GM21619 (cell line): ENCODE results near the gene CNTN5.

Source experiments
- ATAC-seq: cut with Tn5 transposase; IDR thresholded peaks from one replicate; pipeline ENCODE4 v1.9.1; 2021; ENCODE audit not compliant: unreplicated experiment

CNTN5 gene

DNA sequence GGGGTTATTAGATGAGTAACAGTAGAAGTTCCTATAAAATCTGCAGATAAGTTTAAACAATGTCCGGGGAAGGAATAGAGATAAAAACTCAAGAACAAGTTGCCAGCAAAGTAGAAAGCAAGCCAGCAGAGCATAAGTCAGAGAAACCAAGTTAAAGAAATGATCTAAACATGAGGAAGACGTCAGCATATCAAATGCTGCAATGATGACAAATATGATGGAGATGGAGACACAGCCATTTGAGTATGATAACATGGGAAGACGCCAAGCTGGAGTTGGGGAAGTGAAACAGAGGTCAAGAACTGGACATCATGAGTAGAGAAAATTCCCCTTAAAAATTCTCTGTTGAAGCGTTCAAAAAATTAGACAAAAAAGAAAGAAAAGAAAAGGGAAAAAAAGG is 571.5 kb downstream of the CNTN5 start:
- ATAC-seq, result no peak

DNA sequence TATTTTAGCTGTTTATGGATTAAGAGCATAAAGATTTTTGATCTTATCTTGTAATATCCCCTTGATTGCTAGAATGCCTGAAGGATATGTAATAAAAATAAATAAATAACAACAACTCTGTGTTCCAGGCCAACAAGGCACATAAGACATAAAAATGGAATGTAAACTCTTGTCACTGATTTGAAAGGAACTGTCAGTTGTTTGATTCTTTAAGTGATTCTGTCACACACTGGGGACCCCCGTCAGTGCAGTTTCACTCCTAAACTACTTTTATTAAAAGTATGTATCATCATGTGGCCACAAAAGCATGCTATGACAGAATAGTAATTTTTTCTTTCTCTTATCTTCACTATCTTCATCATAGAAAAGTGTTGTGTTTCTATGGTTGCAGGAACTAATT is 572.4 kb downstream of the CNTN5 start:
- ATAC-seq, result no peak

DNA sequence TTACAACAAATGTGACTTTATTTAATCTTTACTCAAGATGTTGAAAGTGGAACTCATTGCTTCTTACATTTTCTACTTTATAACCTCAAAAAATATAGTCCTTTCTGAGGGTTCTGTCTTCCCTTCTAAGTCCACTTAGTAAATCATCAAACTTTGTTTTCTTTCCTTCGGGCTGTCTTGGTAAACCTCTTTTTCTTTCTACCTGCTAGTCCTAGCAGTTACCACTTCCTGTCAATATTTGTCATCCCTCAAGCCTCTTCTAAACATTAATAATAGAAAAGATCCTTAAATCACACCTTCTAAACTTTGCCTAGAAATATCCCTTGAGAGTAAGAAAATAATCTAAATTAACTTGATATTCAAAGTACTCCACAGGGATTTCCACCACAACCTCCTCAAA is 580.4 kb downstream of the CNTN5 start:
- ATAC-seq, result peak; percentile 80

DNA sequence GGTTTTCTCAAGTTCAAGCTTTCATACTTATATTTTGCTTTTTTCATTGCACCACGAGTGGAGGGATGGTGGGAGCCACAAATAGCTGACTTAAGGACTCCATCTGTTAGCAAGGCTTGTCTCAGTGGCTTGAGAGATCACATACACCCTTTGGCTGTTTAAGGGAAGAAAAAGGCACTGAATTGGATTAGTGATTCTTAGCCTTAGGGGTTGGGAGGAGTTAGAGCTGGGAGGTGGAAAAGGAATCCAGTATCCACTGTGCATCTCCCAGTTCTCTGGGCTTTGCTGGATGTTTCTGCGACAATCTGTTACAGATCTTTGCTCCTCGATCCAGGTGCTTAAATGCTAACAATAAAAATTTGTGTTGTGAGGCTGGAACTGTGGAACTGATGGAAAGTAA is 593.6 kb downstream of the CNTN5 start:
- no peak for ATAC-seq

DNA sequence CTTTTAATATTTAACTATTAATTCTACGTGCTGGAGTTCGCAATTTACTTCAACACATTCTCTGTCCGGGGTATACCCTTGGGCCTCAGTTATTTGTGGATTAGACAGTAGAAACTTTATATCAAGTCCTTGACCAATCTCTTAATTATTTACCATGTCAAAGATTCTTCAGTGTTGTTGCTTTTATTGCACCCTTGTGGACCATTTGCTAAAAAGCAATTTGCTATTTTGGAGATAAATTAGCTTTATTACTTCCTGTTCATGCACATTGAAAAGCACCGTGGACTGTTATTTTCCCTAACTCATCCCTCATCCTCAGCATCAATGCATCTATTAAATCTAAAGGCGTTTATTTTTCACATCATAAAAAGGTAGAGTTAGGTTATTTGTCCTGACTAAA is 609.9 kb downstream of the CNTN5 start:
- no peak for ATAC-seq

DNA sequence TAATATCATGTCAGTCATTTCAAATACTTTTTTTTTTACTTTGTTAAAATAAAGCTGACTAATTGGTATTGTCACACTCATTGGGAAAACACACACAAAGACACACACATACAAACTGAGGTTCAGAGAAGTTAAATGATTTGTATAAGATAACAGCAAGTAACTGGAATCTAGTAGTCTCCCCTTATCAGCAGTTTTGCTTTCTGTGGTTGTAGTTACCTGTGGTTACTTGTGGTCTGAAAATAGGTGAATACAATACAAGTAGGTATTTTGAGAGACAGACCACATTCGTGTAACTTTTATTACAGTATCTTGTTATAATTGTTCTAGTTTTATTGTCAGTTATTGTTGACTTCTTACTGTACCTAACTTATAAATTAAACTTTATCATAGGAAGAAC is 610.9 kb downstream of the CNTN5 start:
- no peak for ATAC-seq

DNA sequence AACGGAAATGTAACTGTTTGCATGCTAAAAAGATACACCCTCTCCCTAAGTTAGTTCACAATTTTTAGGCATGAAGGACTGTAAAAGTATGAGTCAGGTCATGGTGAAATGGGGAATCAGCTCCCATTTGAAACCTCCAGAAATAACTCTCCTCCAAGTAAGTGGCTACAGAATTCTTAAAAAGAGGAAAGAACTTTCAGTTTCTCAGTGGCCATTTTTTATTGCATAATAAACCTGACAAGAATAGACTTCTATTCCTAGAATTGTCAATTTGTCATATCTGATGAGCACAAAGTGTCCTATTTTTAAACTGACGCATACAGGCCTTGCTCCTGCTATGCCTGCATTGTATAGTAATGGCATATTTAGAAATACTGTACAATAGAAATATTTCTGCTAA is 612.2 kb downstream of the CNTN5 start:
- no peak for ATAC-seq

DNA sequence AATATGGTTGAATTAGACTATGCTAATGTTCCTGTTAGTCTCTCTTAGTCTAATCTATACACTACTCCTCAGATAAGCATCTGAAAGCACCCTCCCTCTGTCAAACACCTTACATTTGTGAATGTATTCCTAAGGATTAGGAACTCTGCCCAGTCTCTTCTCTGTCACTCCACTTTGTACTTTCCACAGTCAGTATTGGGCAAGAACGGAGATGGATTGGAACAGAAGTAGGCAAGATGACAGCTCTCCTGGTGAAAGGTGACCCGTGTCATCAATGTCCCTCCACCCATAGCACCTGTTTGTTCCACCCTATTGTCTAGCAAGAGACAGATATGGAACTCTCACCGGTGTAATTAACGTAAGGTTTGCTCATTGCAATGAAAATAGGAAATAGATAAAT is 613.8 kb downstream of the CNTN5 start:
- no peak for ATAC-seq

DNA sequence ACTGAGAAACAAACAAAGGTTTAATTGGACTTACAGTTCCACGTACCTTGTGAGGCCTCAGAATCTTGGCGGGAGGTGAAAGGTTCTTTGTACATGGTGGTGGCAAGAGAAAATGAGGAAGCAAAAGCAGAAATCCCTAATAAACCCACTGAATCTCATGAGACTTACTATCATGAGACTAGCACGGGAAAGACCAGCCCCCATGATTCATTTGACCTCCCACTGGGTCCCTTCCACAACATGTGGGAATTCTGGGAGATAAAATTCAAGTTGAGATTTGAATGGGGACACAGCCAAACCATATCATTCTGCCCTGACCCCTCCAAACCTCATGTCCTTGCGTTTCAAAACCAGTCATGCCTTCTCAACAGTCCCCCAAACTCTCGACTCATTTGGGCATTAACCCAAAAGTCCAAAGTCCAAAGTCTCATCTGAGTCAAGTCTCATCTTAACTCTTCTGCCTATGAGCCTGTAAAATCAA is 617.4 kb downstream of the CNTN5 start:
- no peak for ATAC-seq

DNA sequence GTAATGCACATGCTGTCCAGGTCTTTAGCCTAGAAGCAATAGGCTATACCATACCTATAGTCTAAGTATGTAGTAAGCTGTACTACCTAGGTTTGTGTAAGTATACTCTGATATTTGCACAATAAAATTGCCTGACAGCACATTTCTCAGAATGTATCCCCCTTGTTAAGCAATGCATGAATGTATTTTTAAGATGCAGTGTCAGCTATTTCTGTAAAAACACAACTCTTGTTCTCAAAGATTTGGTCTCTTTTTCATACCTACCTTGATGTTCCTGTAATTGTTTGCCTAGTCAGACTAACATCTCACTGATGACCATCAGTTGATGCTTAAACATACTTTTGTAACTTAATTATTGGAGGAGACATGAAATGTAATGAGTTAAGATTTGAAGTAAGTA is 619.9 kb downstream of the CNTN5 start:
- no peak for ATAC-seq

DNA sequence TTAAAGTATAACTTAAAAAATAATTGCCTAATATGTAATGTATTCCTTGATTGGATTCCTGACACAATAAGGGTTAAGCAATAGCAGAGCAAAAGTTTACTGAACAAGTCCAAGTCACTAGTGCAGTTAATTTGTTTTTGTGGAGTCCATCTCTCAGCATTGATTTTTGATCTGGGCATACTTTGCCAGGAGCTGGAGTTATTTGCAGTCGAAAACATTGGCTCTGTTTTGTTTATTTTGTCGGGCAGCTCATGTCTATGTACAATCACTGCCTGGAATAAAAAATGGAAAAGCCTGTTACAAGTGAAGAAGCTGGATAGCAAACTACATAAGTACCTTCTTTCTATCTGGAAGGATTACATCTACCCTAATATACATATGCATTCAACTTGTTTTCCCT is 625.2 kb downstream of the CNTN5 start:
- no peak for ATAC-seq

DNA sequence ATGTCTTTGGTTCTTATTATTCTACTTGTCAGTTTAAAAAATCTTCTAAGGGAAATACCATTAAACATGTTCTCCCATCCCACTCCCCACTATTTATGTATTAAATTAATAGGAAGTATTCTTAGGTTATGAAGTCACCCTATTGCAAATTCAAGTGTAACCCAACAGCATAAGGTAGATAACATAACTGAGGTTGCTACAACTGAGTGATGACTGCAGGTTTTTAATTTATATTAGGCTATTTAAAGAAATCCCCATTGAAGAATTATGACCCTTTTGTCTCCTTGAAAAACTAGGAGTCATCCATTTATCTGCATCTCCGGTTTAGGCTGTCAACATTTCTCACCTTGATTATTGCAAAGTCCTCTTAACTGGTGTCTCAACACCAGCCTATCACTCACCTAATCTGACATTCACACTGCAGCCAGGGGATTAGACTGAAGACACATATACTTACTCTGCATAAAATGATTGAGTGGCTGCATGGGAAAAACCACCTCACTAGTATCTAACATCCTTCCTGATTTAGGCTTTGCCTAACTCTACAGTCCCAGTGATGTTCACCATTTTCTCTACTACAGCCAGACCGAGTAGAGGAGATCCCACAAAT is 649.4 kb downstream of the CNTN5 start:
- no peak for ATAC-seq

DNA sequence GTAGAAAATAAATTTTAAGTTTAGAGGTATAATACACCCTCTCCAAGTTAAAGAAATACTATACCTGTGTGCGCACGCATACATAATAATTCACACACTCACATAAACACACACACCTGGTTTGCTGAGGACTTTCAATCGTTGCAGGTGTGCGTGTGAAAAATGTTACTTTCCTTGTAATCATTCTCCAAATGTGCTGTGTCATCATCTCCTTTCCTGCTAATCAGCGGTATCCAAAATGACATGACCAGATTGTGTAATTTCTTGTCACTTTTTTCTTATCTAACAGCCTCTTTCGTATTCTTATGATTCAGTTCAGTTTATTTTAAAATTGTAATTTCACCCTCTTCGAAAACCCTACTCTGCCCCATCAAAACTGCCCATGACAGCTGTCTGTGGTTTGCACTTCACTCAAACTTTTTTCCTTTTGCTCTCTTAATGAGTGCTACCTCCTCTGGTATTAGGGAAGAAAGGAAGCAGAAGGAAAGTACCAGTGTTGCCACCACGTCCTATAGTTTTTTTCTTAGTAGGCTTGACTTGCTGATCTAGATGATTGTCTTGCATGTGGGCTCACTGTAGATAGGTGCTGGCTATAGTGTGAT is 651.2 kb downstream of the CNTN5 start:
- no peak for ATAC-seq

DNA sequence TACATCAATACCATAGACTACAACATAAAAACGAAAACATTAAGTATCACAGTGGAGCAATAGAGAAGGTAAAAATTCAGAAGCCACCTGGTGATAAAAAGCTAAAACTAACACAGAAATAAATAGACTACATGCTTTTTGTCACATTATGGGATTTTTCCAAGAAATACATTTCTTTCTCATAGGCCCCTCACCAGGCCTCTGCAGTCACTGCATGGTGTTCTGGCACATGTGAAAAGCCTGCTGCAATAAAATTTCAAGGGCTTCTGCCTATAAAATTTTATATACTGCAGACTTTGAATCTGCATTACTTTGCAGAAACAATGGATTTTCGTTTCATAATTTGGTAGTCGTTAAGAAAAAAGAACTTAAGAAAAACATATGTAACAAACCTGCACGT is 655.5 kb downstream of the CNTN5 start:
- no peak for ATAC-seq

DNA sequence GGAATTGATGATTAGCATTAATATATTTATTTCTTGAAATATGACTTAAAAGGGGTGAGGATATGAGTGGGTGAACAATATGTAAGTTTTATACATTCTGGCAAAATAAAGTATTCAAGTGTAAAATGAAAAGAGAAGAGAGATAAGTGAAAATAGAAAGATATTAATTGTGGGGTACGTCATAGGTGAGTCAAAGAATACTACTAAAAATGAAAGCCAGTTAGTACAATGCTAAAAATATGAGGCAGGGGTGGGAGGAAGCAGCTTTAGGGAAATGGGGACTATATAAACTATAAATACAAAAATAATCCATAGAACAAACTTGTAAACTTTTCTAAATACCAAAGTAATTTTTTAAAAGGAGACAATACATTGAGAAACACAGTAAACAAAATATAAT is 661.4 kb downstream of the CNTN5 start:
- no peak for ATAC-seq

DNA sequence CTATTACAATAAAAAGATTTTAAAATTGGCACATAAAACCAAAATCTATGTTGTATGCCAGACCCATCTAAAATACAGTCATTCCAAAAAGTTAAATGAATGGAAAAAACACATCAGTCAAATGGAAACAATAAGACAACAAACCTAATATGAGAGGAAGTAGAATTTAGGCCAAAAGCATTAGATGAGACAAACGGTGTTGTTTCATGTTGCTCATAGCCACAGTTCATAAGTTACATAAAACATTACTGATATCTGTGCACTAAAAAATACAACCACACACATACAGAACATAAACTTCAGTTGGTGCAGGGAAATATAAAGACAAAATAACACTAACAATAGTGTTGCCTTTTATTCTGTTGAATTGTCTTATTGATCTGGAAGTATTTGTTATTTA is 661.9 kb downstream of the CNTN5 start:
- ATAC-seq, result no peak

DNA sequence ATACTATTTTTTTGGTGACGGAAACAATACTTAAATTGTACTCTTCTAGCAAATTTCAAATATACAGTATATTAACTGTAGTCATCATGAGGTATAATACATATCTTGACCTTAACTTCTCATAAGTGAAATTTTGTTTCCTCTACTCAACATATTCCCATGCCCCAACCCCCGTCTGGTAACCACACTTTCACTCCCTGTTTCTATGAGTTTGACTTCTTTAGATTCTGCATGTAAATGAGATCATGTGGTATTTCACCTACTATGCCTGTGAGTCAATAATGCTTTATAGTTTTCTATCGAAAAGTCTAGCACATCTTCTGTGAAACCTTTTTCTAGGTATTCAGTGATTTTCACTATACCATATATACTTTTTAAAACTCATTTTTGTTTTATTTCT is 663.2 kb downstream of the CNTN5 start:
- ATAC-seq, result no peak

DNA sequence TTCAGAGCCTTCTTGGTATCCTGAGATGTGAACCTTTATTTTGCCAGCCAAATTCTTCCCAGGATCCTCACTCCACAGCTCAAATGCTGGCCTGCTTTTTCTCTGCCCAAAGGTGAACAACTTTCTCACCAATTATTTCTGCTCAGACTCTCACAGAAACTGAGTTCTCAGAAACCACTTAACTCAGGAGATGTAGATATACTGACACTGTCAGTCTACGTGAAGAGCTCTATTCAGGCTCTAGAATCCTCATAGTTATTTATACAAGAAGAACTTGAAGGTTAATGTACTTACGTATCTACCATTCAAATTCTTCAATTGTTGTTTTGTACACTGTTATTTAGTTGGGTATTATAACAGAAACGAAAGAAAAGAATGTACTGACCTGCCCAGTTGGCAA is 666.1 kb downstream of the CNTN5 start:
- ATAC-seq, result no peak

DNA sequence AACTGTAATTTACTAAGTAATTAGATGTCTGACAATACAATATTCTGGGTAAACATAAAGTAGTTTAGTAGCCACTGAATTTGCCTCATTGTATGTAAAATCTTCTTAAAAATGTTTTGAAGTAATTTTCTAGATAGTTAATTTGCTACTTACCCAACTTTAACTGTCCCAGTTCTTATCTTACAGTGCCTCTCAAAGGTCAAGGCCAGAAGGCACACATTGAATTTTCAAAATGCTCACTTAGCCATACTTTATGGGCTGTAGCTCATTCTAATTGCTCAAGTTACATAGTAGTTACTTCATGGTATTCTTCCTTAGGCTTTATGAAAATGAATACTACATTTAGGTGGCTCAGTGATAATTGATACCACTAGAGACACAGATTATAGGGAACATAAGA is 666.6 kb downstream of the CNTN5 start:
- no peak for ATAC-seq

DNA sequence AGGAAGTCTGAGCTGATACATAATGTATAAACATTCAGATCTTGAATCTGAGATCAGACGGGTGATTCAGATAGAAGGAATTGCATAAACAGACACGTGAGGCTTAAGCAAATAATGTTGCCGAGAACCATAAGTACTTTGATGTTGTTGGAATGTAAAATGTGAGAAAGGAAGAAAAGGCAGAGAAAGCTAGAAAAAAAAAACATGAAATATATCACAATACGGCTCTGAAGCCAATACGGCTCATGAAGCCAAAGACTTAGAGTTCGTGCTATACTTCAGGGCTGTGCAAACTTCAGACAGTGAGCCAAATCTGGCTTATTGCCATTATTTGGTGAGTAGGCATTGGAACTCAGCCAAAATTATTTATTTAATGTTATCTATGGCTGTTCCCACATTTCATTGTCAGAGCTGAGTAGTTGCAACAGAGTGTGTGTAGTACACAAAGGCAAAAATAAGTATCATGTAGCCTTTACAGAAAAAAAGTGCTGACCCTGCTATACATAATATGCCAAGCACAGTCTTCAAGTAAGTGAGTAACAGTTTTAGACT is 673.3 kb downstream of the CNTN5 start:
- ATAC-seq, result no peak

DNA sequence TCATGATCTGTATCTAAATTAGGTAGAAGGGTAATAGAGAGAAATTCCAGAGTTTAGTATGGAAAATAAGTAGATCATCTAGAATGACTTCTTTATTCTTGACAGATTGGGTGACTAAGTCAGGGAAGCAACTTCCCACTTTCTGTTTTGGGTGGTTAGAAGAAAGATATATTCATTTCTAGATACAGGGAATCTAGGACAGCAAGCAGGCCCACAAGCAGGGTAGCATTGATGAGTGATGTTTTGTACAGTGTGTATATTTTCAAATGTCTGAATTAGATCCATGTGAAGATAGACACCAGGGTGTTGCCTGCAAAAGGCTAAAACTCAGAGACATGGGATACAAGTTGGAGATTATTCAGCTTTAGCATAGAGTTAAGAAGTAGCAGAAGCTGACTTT is 674.4 kb downstream of the CNTN5 start:
- ATAC-seq, result no peak

DNA sequence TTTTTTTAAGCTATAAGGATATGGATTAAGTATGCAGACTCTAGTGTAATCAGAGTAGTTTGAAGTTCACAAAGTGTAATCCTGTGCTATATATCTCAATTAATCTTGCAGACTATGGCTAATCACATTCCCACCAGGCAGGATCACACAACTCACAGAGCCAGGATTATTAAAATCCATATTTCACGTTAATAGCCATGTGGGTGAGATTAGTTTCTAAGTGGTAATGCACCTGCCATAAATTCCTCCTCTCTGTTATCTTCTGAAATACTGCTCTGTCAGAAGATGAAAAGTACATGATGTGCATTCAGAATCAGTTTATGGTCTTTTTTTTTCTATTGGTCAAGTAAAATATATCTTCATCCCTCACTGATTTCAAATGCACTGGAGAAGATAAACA is 686.1 kb downstream of the CNTN5 start:
- no peak for ATAC-seq
